Transverse colon (tissue), 4 donors: ENCODE results near the gene ASIC2.

Source experiments
- CTCF ChIP-seq, 5 experiments: fragments of 200-600 bp in 3 of 5; fragments of 450-650 bp in 2 of 5; sonication (generic) in 3 of 5; IDR thresholded peaks; 1 replicate in 2 of 5; 2 replicates in 3 of 5; pipeline ENCODE4 v1.5.1; 2016 to 2017; ENCODE audit warnings: antibody characterized with exemption in 5 of 5, inconsistent platforms in 3 of 5, mild to moderate bottlenecking in 2 of 5, moderate library complexity in 1 of 5
- POLR2AphosphoS5 ChIP-seq, 3 donors: sonication (generic); formaldehyde crosslinking; IDR thresholded peaks; one replicate each; pipeline ENCODE4 v1.6.1; 2016; ENCODE audit warnings: antibody characterized with exemption in 3 of 3

GRCh38 chr17:33072421-33073161 is 220.5 kb downstream of the ASIC2 start:
- TF ChIP-seq CTCF (IDR thresholded peaks at IDR 0.05) (no peak), POLR2AphosphoS5 (IDR thresholded peaks at IDR 0.05) (no peak)
